Activated naive CD8-positive, alpha-beta T cell (primary cell): ENCODE results near the gene TMEM139.

ENCODE experiments used
- H3K27ac Mint-ChIP-seq: one replicate; pipeline ENCODE4 v1.8.0; 2021; ENCODE audit warnings: mixed read lengths
- H3K27me3 Mint-ChIP-seq: one replicate; pipeline ENCODE4 v1.8.0; 2021; ENCODE audit warnings: mixed read lengths
- H3K36me3 Mint-ChIP-seq: one replicate; pipeline ENCODE4 v1.8.0; 2021; ENCODE audit warnings: mixed read lengths
- H3K4me1 Mint-ChIP-seq: one replicate; pipeline ENCODE4 v1.8.0; 2021; ENCODE audit warnings: low read depth, mixed read lengths
- H3K4me3 Mint-ChIP-seq: one replicate; pipeline ENCODE4 v1.8.0; 2021; ENCODE audit warnings: mild to moderate bottlenecking, mixed read lengths
- H3K9me3 Mint-ChIP-seq: one replicate; pipeline ENCODE4 v1.8.0; 2021; ENCODE audit warnings: low read depth, mixed read lengths

TMEM139 gene

GRCh38 chr7:143272871-143273270 lies 11.9 kb upstream of the TMEM139 start:
- no peak overlapping the region for H3K27ac Mint-ChIP-seq
- H3K4me1 Mint-ChIP-seq: peaks cover 3% of the 10 kb centered on the region
- no peaks in the 10 kb centered on the region for H3K9me3 Mint-ChIP-seq
- H3K4me3 Mint-ChIP-seq: no peak overlapping the region
- H3K36me3 Mint-ChIP-seq: no peaks in the 10 kb centered on the region
- no peaks in the 10 kb centered on the region for H3K27me3 Mint-ChIP-seq

GRCh38 chr7:143279186-143280098 lies 5.3 kb upstream of the TMEM139 start:
- Mint-ChIP-seq H3K9me3 (no peaks in the 10 kb centered on the region), H3K27me3 (no peaks in the 10 kb centered on the region), H3K27ac (peak overlapping the region; percentile 93), H3K4me3 (peak overlapping the region; percentile 83), H3K4me1 (peaks cover 40% of the 10 kb centered on the region), H3K36me3 (no peaks in the 10 kb centered on the region)

- peaks cover 43% of the 10 kb centered on the region for H3K4me1 Mint-ChIP-seq
- no peaks in the 10 kb centered on the region for H3K36me3 Mint-ChIP-seq
- peak overlapping the region; percentile 93 for H3K27ac Mint-ChIP-seq
- H3K27me3 Mint-ChIP-seq: no peaks in the 10 kb centered on the region
- H3K9me3 Mint-ChIP-seq: no peaks in the 10 kb centered on the region
- H3K4me3 Mint-ChIP-seq: peak overlapping the region; percentile 83
Measured at GRCh38 chr7:143280160-143280559, 4.6 kb upstream of the TMEM139 start.

GRCh38 chr7:143280566-143280965 lies 4.2 kb upstream of the TMEM139 start:
- Mint-ChIP-seq H3K27me3 (no peaks in the 10 kb centered on the region), H3K9me3 (no peaks in the 10 kb centered on the region), H3K4me1 (peaks cover 43% of the 10 kb centered on the region), H3K27ac (peak overlapping the region; percentile 93), H3K36me3 (no peaks in the 10 kb centered on the region), H3K4me3 (peak overlapping the region; percentile 83)

GRCh38 chr7:143281529-143281928 lies 3.2 kb upstream of the TMEM139 start:
- Mint-ChIP-seq H3K27me3 (no peaks in the 10 kb centered on the region), H3K4me1 (peaks cover 43% of the 10 kb centered on the region), H3K4me3 (no peak overlapping the region), H3K9me3 (no peaks in the 10 kb centered on the region), H3K36me3 (no peaks in the 10 kb centered on the region), H3K27ac (no peak overlapping the region)

- no peak overlapping the region for H3K27ac Mint-ChIP-seq
- H3K36me3 Mint-ChIP-seq: no peaks in the 10 kb centered on the region
Measured at GRCh38 chr7:143282124-143282523, 2.6 kb upstream of the TMEM139 start.

GRCh38 chr7:143283381-143283780 lies 1.4 kb upstream of the TMEM139 start:
- Mint-ChIP-seq H3K9me3 (no peaks in the 10 kb centered on the region), H3K36me3 (no peaks in the 10 kb centered on the region), H3K27ac (no peak overlapping the region), H3K27me3 (no peaks in the 10 kb centered on the region), H3K4me3 (no peak overlapping the region), H3K4me1 (peaks cover 54% of the 10 kb centered on the region)

More at GRCh38 chr7:143282124-143282523, 2.6 kb upstream of the TMEM139 start:
- Mint-ChIP-seq H3K9me3 (no peaks in the 10 kb centered on the region), H3K27me3 (no peaks in the 10 kb centered on the region), H3K4me1 (peaks cover 48% of the 10 kb centered on the region), H3K4me3 (no peak overlapping the region)

GRCh38 chr7:143285470-143285778 lies 666 bp downstream of the TMEM139 start:
- Mint-ChIP-seq H3K27me3 (no peaks in the 10 kb centered on the region), H3K9me3 (no peaks in the 10 kb centered on the region), H3K4me3 (no peak overlapping the region), H3K36me3 (no peaks in the 10 kb centered on the region), H3K27ac (no peak overlapping the region), H3K4me1 (peaks cover 52% of the 10 kb centered on the region)

- H3K27ac Mint-ChIP-seq: no peak overlapping the region
- no peak overlapping the region for H3K4me3 Mint-ChIP-seq
- H3K9me3 Mint-ChIP-seq: no peaks in the 10 kb centered on the region
- H3K27me3 Mint-ChIP-seq: no peaks in the 10 kb centered on the region
- H3K4me1 Mint-ChIP-seq: peaks cover 53% of the 10 kb centered on the region
- H3K36me3 Mint-ChIP-seq: peaks cover 2% of the 10 kb centered on the region
Measured at GRCh38 chr7:143285806-143286521, 1.2 kb downstream of the TMEM139 start.

GRCh38 chr7:143286522-143286890 lies 1.7 kb downstream of the TMEM139 start:
- H3K36me3 Mint-ChIP-seq: peaks cover 4% of the 10 kb centered on the region
- peak overlapping the region; percentile 37 for H3K27ac Mint-ChIP-seq
- no peaks in the 10 kb centered on the region for H3K9me3 Mint-ChIP-seq
- H3K27me3 Mint-ChIP-seq: no peaks in the 10 kb centered on the region
- H3K4me3 Mint-ChIP-seq: peak overlapping the region; percentile 59
- peaks cover 56% of the 10 kb centered on the region for H3K4me1 Mint-ChIP-seq

- Mint-ChIP-seq H3K4me1 (peaks cover 59% of the 10 kb centered on the region), H3K9me3 (no peaks in the 10 kb centered on the region), H3K27ac (peak overlapping the region; percentile 88)
Measured at GRCh38 chr7:143287339-143287934, 2.7 kb downstream of the TMEM139 start.

GRCh38 chr7:143287935-143288826 lies 3.4 kb downstream of the TMEM139 start, which contains the start of gene CASP2:
TSS of gene CASP2 (plus strand) at chr7:143288351. CDS start at chr7:143288456, 105 bp downstream.
- Mint-ChIP-seq H3K4me1 (peaks cover 59% of the 10 kb centered on the region), H3K4me3 (peak within 1 kb of the TSS; percentile 98), H3K36me3 (peaks cover 5% of the 10 kb centered on the region), H3K27ac (peak within 1 kb of the TSS; percentile 96), H3K9me3 (no peaks in the 10 kb centered on the region), H3K27me3 (no peaks in the 10 kb centered on the region)

More at GRCh38 chr7:143287339-143287934, 2.7 kb downstream of the TMEM139 start:
- peaks cover 5% of the 10 kb centered on the region for H3K36me3 Mint-ChIP-seq
- peak overlapping the region; percentile 91 for H3K4me3 Mint-ChIP-seq
- H3K27me3 Mint-ChIP-seq: no peaks in the 10 kb centered on the region

- Mint-ChIP-seq H3K4me3 (peak overlapping the region; percentile 98), H3K9me3 (no peaks in the 10 kb centered on the region), H3K36me3 (peaks cover 6% of the 10 kb centered on the region), H3K27ac (peak overlapping the region; percentile 96), H3K4me1 (peaks cover 55% of the 10 kb centered on the region), H3K27me3 (no peaks in the 10 kb centered on the region)
Measured at GRCh38 chr7:143288836-143289235, 4.1 kb downstream of the TMEM139 start.

- peaks cover 9% of the 10 kb centered on the region for H3K36me3 Mint-ChIP-seq
- H3K27me3 Mint-ChIP-seq: no peaks in the 10 kb centered on the region
- H3K4me1 Mint-ChIP-seq: peaks cover 55% of the 10 kb centered on the region
- peak overlapping the region; percentile 96 for H3K27ac Mint-ChIP-seq
- H3K9me3 Mint-ChIP-seq: no peaks in the 10 kb centered on the region
- peak overlapping the region; percentile 98 for H3K4me3 Mint-ChIP-seq
Measured at GRCh38 chr7:143289421-143289820, 4.7 kb downstream of the TMEM139 start.
